B cell (primary cell): Measurements from ENCODE around the gene TNKS1BP1.

Experiments used
- EZH2 ChIP-seq: IDR thresholded peaks from 2 replicates; pipeline ENCODE4 v1.6.1; 2012; ENCODE audit warnings: borderline replicate concordance, low read depth, mild to moderate bottlenecking, moderate library complexity, low read length; ENCODE audit not compliant: insufficient read depth, poor library complexity, severe bottlenecking
- TF ChIP-seq, protein P1 (sequence below): fragments of 200-600 bp; IDR thresholded peaks from one replicate; pipeline ENCODE4 v1.8.0; 2022; ENCODE audit warnings: antibody characterized with exemption, mild to moderate bottlenecking

DNA sequence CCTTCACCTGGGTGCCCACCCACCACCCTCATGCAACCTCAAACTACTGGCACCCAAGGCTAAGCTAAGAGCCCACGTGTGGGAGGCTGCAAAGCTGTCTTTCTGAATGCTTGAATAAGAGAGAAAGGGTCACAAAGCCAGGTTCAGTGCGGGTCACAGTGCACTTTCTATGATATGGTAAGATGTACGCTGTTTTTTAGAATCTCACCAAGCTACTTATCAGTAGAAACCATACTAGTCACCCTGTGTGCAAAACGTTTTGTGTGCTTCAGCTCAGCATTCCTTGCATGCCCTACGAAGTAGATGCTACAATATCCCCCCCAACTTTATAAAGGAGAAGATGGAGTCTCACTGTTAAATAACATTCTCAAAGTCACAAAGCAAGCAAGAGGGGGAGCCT is 28.3 kb upstream of the TNKS1BP1 start:
- TF ChIP-seq, protein P1, sequence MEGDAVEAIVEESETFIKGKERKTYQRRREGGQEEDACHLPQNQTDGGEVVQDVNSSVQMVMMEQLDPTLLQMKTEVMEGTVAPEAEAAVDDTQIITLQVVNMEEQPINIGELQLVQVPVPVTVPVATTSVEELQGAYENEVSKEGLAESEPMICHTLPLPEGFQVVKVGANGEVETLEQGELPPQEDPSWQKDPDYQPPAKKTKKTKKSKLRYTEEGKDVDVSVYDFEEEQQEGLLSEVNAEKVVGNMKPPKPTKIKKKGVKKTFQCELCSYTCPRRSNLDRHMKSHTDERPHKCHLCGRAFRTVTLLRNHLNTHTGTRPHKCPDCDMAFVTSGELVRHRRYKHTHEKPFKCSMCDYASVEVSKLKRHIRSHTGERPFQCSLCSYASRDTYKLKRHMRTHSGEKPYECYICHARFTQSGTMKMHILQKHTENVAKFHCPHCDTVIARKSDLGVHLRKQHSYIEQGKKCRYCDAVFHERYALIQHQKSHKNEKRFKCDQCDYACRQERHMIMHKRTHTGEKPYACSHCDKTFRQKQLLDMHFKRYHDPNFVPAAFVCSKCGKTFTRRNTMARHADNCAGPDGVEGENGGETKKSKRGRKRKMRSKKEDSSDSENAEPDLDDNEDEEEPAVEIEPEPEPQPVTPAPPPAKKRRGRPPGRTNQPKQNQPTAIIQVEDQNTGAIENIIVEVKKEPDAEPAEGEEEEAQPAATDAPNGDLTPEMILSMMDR: no peak
- no peak for TF ChIP-seq EZH2
